Gastrocnemius medialis (tissue), 4 donors: ENCODE results near the gene BEST3.

Source experiments
- POLR2A ChIP-seq, 2 donors: fragments of 450-650 bp; IDR thresholded peaks; one replicate each; pipeline ENCODE4 v1.6.1; 2017; ENCODE audit warnings: antibody characterized with exemption in 2 of 2, mild to moderate bottlenecking in 2 of 2, moderate library complexity in 2 of 2
- TF ChIP-seq, protein P1 (sequence below), 5 experiments: fragments of 450-650 bp in 3 of 5; fragments of 200-600 bp in 2 of 5; sonication (generic) in 2 of 5; IDR thresholded peaks in 4 of 5; conservative IDR thresholded peaks in 1 of 5; 1 replicate in 4 of 5; 2 replicates in 1 of 5; pipeline ENCODE4 v1.5.1; 2016 to 2019; ENCODE audit warnings: antibody characterized with exemption in 5 of 5, mild to moderate bottlenecking in 3 of 5, moderate library complexity in 3 of 5

GRCh38 chr12:69733638-69734037 lies 34.5 kb upstream of the BEST3 start:
- TF ChIP-seq POLR2A (IDR thresholded peaks at IDR 0.05) = no peak
- TF ChIP-seq, protein P1, sequence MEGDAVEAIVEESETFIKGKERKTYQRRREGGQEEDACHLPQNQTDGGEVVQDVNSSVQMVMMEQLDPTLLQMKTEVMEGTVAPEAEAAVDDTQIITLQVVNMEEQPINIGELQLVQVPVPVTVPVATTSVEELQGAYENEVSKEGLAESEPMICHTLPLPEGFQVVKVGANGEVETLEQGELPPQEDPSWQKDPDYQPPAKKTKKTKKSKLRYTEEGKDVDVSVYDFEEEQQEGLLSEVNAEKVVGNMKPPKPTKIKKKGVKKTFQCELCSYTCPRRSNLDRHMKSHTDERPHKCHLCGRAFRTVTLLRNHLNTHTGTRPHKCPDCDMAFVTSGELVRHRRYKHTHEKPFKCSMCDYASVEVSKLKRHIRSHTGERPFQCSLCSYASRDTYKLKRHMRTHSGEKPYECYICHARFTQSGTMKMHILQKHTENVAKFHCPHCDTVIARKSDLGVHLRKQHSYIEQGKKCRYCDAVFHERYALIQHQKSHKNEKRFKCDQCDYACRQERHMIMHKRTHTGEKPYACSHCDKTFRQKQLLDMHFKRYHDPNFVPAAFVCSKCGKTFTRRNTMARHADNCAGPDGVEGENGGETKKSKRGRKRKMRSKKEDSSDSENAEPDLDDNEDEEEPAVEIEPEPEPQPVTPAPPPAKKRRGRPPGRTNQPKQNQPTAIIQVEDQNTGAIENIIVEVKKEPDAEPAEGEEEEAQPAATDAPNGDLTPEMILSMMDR (IDR thresholded peaks at IDR 0.05 in 4 of 5, conservative IDR thresholded peaks at IDR 0.05 in 1 of 5) = no peak
